NCI-H146 treated with DMSO at 0.1 percent for 48 hours (cell line): ENCODE measurements around the gene TADA3.

Experiments used
- DNase-seq: peaks from one replicate; lab custom pipeline; 2025; ENCODE audit not compliant: unreplicated experiment; lab: John Stamatoyannopoulos, UW

The TADA3 gene

DNA sequence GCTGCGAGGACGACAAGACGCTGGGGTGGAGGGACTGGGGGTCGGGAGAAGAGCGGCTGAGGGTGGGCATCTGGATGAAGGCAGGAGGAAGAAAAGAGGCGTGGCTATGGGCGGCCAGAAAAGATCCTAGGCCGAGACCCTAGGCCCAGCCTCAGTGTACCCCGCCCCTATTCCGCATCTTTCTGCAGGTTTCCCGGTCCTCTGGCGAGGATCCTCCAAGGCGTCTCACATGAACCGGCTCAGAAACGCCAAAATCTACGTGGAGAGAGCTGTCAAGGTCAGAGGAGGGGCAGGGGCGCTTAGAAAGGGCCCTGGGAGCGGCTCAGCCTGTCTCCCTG lies 18.1 kb upstream of the TADA3 start:
- DNase-seq: no peak

DNA sequence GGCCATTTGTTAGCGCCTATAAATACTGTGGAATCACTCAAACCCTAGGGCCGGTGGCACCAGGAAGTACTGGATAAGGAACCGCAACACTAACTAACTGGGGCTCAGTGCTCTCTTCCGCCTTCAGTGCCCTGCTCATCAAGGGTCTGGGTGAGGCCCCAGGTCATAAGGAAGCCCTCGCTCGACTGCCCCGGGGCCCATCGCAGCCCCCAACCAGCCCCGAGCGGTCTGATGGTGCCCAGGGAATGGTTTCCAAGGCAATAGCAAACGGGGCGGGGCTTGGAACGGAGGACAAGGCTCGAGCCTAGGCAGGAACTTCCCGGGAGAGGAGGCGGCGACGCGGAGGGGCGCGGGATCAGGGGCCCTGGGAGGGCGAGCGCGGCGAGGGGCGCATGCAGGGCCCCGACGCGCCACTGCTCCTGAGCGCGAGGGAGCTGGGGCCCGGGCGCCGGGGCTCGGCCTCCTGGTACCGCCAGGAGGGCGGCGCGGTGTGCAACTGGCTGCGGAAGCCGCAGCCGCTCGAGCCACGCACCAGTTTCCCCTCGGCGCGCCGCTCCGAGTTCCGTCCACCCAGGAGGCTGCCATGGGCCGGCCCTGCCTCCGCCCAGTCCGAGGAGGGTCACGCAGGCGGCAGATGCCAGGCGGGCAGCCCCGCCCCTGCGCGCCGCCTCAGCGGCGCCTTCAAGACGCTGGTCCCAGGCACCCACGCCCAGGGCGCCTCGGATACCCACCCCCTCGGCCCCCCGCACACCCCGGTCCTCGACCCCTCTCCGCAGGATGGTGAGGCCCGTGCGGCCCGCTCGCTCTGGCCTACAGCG lies 17.6 kb upstream of the TADA3 start, which contains the start of gene TTLL3:
Gene TTLL3, plus strand, starts transcription at position 648 of the 818 bp plus-strand sequence. CDS start 400 bp downstream, outside the sequence.
- peak; percentile 34 for DNase-seq

DNA sequence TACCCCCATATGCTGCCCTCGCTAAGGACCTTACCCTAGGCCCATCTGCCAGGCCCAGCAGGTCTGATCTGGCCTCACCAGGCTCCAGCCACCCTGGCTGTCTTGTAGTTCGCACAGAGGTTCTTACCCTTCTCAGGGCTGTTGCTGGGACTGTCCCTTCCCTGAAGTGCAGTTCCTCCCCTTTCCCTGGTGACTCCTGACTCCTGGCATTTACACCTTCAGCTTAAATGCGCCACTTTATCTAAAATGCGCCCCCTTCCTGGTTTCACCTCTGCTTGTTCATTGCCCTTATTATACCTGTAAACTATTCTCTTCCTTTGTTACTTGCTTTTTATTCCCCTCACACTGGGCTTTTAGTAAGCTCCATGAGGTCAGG lies 17.0 kb upstream of the TADA3 start:
- no peak for DNase-seq

DNA sequence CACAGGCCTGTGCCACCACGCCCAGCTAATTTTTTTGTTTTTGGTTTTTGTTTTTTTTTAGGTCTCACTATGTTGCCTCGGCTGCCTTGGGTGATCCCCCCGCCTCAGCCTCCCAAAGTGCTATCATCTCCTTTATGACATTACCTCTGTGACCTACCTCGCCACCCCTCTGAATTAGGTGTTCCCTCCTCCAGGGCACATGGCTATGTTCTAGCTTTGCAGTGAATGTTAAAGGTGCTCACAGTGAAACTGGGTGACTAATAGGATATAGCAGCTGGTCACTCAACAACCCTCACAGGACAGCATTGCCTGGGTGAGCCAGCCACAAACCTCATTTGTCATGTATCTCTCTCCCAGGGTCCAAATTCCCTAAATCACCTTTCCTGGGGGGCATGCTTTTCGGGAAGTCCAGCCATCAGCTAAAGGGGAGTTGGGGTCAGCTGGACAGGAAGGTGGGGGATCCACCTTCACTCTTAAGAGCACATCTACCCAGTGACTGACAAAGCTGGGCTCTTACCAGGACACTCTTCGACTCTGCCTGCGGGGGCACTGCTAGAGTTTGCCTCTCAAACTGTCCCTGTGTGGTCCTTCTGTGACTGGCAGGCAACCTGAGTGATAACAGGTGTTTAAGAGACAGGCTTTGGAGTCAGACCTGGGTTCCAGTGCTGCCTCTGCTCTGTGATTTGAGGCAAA lies 16.2 kb upstream of the TADA3 start:
- DNase-seq: no peak

DNA sequence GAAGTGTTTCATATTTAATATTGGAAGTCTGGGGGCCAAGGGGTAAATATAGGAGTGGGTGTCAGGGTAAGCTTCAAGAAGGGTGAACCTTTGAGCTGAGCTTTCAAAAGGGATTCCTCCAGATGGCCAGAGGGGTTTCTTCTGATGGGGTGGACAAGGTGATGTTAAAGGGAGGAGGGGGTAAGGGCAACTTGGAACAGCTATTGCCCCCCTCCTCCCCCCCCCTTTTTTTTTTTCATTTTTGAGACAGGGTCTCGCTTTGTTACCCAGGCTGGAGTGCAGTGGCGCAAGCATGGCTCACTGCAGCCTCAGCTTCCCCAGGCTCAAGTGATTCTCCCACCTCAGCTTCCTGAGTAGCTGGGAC lies 15.7 kb upstream of the TADA3 start:
- DNase-seq: no peak

DNA sequence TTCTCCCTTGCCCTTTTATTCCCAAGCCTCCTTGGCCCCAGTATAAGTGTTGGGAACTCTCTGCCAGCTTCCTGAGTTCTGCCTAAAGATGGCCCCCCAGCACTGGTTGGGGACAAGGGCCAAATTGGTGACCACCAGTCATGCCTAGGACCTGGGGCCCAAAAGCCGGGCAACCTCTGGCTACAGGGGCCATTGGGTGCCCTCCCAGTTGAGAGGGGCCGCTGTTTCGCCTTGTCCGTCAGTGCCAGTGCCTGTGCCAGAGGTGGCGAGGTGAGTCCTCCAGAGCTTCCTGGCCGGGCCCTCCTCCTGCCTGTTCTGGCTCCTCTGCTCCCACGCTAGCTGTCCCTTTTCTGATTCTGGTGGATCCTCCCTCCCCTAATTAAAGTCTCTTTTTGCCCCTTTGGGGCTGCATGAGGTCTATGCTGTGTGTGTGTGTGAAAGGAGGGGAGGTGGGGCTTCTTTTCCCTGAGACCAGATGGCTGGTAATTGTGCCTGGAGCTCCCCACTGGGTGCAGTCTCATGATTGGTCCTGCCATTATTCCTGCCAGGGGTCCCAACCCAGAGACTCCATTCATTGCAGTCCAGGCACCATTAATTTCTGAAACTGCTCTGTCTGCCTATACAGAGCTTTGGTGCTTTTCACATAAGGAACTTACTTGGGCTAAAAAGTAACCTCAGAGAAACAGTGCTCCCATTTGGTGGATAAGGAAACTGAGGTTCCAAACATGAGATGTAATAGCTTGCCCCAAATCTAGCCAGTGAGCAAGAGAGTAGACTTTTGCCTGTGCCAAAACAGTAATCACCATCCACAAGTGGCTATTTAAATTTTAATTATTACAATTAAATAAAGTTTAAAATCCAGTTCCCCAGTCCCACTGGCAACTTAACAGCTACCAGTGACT lies 14.7 kb upstream of the TADA3 start:
- no peak for DNase-seq

DNA sequence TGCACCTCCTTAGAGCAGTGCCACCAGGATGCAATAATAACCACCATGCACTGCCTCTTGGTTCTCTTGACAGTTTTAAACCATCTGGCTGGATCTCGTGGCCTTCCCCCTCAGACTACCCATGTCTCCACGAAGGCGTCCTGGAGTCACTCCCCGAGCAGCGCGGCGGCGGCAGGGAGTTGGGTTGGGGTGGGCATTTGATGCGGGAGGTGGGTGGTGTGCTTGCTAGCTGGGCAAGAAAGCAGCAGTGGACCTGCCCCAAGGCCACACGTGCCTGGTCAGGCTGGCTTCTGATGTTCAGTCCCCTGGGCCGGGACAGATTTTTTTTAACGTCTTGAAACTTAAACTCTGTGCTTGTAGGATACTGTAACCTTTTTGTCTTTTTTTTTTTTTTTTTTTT lies 13.9 kb upstream of the TADA3 start:
- DNase-seq: no peak

DNA sequence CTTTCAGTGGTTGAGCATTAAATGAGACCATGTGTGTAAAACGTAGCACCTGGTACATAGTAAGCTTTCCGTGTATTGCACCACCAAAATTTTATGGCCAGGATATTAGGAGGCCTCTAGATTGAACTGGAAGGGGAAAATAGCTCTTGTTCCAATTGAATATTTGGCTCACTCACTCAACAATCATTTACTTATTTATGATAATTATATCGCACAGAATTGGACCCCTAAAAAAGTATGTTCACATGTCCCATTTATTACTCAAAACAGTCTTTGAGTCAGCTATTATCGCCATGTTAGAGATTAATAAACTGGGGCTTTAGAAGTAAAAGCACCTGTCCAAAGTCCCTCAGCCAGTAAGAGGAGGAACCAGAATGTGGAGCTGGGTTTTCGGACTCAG lies 12.7 kb upstream of the TADA3 start:
- DNase-seq: no peak

DNA sequence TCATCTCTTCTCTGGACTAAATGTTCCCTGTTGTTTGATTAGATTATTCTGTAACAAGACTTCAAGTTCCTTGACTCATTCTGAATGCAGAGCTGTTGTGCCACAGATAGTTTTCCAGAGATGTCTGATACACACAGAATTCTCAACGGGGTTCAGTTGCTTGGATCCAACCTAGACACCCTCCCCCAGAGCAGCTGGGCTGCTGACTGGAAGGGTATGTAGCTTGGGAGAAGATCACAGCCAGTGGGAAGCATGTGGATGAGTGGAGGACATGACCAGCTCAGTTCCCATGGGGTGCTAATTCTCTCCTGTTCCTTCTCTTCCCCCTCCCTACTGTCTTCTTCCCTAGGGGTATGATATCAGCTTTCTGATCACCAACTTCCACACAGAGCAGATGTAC lies 11.2 kb upstream of the TADA3 start:
- DNase-seq: no peak

DNA sequence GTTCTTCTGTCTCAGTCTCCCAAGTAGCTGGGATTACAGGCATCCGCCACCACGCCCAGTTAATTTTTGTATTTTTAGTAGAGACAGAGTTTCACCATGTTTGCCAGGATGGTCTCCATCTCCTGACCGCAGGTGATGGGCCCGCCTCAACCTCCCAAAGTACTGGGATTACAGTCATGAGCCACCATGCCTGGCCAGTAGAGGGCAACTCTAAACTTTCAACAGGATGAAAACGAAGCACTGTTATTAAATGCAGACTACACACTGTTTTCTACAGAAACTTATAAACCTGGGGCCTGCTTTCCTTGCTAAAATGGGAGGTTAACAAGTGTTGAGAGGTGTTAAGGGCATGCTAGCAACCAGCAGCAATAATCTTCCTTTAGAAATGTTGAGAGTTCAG lies 8.3 kb upstream of the TADA3 start:
- DNase-seq: no peak

DNA sequence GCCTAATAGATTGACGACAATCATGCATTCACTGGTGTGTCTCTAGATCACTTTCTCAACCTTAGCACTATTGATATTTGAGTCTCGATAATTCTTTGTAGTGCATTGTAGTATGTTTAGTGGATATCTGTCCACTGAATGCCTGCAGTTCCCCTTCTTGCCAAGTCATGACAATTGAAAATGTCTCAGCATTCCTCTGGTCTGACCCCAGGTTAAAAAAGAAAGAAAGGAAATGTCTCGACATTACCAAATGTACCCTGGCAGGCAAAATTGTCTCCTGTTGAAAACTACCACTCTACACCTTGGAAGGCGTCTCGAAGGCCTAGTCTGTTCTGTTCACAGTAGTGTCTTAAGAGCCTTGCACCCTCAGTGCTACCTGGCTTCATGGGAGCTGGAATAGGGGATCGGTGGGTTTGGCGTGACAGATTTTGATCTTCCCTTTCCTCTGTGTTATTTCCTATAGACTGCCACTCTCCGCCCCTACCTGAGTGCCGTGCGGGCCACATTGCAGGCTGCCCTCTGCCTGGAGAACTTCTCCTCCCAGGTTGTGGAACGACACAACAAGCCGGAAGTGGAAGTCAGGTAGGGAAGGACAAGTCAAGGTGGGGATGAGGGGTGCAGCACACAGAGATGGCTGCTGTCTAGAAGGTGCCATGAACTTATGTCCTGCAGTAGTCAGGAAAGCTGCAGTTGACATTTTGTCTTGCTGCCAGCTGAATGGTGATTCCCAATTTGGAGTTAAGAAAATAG lies 5.1 kb upstream of the TADA3 start:
- DNase-seq: no peak

DNA sequence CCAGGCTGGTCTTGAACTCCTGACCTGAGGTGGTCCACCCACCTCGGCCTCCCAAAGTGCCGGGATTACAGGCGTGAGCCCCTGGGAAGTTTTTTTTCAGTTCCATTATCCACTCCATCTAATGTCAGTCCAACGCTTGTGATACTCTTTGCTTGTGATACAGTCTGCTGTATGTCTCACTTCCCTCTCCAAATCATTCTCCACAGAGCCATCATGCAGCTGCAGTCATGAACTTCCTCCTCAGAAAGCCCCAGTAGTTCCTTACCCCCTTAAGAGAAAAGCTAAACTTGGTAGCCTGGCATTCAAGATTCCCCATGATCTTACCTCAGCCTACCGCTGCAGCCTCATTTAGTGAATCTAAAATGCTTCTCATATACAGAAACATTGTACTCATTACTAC lies 2.9 kb upstream of the TADA3 start:
- DNase-seq: no peak

DNA sequence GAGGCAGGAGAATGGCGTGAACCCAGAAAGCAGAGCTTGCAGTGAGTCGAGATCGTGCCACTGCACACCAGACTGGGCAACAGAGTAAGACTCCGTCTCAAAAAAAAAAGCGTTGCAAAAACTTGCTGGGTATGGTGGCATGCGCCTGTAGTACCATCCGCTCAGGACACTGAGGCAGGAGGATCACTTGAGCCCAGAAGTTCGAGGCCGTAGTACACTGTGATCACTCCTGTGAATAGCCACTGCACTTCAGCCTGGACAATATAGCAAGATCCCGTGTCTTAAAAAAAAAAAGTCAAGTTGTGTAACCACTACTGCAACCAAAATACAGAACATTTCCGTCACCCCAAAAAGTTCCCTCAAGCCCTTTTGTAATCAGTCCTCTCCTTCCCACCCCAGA lies 2.1 kb upstream of the TADA3 start:
- no peak for DNase-seq

DNA sequence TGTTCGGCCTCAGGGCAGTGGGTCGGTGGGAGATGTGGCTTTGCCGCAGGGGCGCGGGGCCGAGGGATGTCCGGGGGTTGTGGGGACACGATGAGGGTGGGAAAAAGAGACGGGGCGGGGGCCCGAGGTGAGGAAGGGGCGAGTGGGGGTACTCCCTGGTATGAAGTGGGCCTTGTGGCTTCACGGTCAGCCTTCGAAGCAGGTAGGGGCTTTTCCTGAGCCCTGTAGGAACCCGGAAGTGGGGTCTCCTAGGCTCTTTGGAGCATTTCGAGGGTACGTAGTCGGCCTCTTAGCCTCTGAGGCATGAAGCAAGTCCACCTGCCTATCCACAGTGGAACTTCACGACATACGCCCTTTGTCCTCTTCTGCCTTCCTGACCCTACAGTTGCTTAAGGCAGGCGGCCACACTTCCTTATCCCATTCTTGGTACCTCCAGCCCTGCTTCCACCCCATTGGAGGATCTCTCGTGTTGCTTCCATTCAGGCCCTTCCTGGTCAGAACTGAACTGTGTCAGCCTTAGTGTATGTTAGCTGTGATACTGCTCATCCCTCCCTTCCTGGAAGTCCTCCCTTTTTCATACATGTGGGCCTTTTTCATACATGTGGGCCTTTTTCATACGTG lies 998 bp upstream of the TADA3 start:
- DNase-seq: no peak

DNA sequence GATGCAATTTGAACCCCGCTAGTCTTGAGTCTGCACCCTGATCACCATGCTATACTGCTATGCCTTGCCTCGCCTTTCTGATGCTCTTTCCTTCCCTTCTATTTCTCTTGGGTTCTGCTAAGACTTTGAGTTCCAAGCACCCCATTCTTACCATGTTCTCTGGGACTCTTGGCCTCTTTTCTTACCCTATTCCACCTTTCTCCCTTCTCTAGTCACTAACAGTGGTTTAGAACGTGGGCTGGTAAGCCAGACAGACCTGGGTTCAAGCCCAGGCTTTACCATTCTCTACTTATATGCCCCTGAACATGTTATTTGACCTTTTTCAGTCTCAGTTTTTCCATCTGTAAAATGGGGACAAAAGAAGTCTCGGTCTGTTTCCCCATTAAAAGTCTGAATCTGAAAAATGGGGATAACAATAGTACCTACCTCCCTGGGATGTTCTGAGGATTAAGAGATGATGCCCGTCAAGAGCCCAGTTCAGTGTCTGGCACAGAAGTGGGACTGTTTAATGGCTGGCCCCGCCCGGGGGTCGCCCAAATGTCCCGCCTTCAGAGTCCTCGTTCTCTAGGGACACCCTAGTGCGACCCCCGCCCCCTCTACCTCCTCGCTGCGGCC lies 376 bp downstream of the TADA3 start:
- no peak for DNase-seq

DNA sequence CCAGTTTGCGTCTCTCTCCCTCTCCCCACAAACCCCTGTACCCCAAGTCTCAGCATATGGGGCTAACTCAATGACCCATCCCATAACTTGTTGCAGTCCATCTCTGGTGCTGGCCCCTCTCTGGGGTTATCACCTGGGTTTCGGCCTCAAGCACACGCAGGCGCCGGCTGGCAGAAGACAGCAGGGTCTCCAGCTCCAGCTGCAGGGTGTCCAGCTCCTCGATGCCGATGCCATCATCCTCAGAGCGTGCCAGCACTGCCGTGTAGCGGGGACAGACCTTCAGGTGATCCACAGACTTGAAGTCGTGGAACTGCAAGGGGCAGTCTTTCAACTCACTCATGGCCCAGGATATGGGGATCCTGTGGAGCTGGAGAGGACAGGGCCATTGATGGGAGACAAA lies 1.1 kb downstream of the TADA3 start:
- DNase-seq: no peak

DNA sequence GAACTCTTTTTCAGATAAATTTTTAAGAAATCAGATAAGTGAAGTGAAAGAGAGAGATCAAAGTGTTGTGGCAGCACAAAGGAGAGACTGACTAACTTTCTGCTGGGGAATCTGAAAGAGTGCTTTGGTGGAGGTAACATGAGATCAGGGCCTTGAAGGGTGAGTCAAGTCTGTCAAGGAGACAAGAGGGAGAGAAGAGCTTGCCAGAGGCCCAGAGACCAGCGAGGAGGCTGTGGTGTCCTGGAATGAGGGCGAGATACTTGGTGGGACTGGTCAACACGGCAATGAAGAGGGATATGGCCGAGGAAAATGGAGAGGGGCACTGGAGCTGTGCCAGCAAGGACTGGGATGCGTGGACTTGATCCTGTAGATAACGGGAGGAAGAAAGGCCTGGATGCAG lies 4.6 kb downstream of the TADA3 start:
- no peak for DNase-seq

DNA sequence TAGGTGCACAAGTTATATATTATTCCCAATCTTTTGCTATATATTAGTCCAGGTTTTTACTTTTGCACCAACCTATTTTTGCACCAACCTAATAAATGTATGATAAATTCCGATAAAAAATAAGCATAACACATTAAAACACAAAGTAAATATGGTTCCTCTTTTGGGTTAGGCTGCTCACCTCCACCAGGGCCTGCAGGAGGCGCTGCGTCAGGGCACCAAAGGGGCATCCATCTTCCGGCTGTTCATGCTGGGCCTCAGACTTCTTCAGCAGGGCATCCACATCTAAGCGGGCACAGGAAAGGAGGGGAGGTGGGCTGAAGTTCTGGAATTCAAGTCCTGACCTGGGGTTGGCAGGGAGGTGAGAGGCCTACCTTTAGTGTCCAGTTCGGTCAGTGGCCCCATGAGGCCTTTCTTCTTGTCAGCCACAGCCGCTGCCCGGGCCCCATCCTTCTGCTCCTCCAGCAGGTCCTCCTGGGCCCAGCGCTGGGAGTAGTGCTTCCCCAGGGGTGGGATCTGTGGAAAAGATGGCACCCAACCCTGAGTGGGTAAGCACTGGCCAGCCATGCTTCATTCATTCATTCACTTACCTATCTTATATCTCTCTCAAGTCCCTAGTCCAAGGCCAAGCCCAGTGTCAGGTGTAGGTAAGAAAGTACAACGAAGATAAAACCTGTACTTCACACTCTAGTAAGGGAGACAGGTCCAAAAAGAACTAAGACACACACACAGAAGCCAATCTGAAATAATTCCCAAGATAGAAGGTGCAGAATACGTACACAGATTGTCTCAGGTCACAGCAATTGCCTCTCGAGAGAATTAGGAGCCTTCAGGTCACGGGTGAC lies 5.2 kb downstream of the TADA3 start:
- DNase-seq: no peak

DNA sequence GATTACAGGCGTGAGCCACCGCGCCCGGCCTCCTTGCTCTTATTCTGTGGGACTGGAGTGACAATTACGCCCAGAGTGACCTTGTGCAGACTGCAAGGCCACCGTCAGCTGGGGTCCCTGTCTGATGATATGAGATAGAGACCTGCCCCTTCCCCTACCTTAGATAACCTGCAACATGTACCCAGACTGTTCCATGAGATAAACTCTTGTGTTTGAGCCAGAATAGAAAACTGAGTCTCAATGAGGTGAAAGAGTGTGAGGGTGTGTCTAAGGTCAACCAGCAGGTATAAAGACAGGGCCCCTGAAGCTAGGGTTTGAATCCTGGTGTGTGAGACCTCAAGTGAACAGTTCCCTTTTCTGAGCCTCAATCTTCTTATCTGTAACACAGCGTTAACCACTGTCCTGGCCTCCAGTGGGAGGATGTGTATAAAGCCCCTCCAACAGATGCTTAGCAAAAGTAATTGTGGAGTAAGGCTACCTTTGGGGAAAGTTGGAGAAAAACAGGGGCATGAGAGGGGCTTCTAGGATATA lies 6.0 kb downstream of the TADA3 start:
- DNase-seq: no peak
